ENCODE measurements around the gene TMEM117.

The TMEM117 gene

DNA sequence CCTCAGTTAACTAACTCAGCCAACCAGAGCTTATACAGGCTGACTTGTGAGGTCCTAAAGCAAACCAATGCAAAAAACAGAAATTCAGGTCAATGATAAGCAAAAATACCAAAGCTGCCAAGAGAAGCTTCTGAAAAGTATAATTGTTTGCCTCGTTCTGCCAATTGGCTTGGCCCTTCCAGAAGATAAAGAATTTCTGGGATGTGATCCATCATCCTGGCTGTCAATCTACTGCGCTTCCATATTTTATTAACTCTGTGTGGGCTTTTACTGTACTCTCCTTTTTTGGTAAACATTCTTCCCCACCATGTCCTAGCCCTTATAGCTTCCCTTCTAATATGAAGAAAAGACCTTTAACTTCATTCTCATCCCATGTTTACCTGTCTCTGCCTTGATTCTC, 387.9 kb downstream of the TMEM117 start:
- TF ChIP-seq EZH2 (IDR thresholded peaks at IDR 0.05; ENCODE audit: borderline replicate concordance, low read length) = no peak
- TF ChIP-seq, protein P1, sequence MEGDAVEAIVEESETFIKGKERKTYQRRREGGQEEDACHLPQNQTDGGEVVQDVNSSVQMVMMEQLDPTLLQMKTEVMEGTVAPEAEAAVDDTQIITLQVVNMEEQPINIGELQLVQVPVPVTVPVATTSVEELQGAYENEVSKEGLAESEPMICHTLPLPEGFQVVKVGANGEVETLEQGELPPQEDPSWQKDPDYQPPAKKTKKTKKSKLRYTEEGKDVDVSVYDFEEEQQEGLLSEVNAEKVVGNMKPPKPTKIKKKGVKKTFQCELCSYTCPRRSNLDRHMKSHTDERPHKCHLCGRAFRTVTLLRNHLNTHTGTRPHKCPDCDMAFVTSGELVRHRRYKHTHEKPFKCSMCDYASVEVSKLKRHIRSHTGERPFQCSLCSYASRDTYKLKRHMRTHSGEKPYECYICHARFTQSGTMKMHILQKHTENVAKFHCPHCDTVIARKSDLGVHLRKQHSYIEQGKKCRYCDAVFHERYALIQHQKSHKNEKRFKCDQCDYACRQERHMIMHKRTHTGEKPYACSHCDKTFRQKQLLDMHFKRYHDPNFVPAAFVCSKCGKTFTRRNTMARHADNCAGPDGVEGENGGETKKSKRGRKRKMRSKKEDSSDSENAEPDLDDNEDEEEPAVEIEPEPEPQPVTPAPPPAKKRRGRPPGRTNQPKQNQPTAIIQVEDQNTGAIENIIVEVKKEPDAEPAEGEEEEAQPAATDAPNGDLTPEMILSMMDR (IDR thresholded peaks at IDR 0.05; ENCODE audit: low read length) = no peak

DNA sequence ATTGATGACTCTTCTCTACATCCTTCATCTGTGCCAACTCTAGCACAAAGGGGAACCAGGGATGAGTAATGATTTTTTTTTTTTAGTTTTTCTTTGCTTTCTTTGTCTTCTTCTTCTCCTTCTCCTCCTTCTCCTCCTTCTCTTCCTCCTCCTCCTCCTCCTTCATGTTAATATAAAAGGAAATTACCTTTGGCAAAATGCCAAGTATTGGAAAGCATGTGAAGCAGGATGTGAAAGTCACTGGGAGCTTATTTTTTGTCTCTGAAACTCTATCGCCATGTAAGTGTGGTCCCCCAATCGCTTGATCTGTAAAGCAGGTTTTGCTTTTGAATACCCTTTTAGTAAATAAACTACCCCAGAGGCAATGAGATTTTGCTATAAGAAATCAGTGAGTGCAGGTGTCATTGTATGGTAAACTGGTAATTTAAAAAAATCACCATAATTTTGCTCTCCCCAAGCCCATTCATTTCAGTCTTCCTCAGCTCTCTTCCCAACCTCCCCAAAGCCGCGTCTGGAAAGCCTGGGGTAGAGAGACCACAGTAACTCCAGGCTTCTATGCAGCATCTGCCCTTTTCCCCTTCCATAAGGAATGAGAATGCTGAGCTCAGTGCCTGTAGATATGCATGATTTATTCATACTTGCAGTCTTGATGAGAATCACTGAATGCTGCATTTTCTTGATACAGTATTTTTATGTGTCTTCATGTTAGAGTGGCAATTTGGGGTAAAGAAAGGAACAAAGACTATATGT, 388.7 kb downstream of the TMEM117 start:
- no peaks in the 10 kb centered on the region for H3F3A ChIP-seq (ENCODE audit: insufficient read depth, low read length)
- no peaks in the 10 kb centered on the region for H3K9me3 ChIP-seq (ENCODE audit: low read length)
- TF ChIP-seq, protein P1 (IDR thresholded peaks at IDR 0.05; ENCODE audit: low read length) = no peak
- no peak for TF ChIP-seq EZH2 (IDR thresholded peaks at IDR 0.05; ENCODE audit: borderline replicate concordance, low read length)
- H3K9me2 ChIP-seq (ENCODE audit: low read depth, low read length) = no peaks in the 10 kb centered on the region
- H3K4me3 ChIP-seq (ENCODE audit: low read depth, low read length, poor library complexity, severe bottlenecking) = no peak overlapping the region
- no peaks in the 10 kb centered on the region for H3K79me2 ChIP-seq (ENCODE audit: insufficient read depth, low read length)
- no peaks in the 10 kb centered on the region for H3K4me1 ChIP-seq (ENCODE audit: insufficient read depth, low read length, severe bottlenecking)
- no peak overlapping the region for H2AFZ ChIP-seq (ENCODE audit: low read length)
- H3K36me3 ChIP-seq (ENCODE audit: insufficient read depth, low read length) = no peaks in the 10 kb centered on the region
- no peak overlapping the region for H3K27ac ChIP-seq (ENCODE audit: low read depth, low read length, poor library complexity, severe bottlenecking)
- no peak overlapping the region for H3K9ac ChIP-seq (ENCODE audit: low read length)
- no peak overlapping the region for H3K4me2 ChIP-seq (ENCODE audit: low read length)
- H3K27me3 ChIP-seq (ENCODE audit: insufficient read depth, low read length) = no peaks in the 10 kb centered on the region
- no peaks in the 10 kb centered on the region for H4K20me1 ChIP-seq (ENCODE audit: insufficient read depth, low read length)

More for the DNA sequence above, 387.9 kb downstream of the TMEM117 start:
- no peaks in the 10 kb centered on the region for H4K20me1 ChIP-seq (ENCODE audit: insufficient read depth, low read length)
- H3K9me2 ChIP-seq (ENCODE audit: low read depth, low read length) = no peaks in the 10 kb centered on the region
- no peaks in the 10 kb centered on the region for H3F3A ChIP-seq (ENCODE audit: insufficient read depth, low read length)
- no peaks in the 10 kb centered on the region for H3K27me3 ChIP-seq (ENCODE audit: insufficient read depth, low read length)
- H3K4me1 ChIP-seq (ENCODE audit: insufficient read depth, low read length, severe bottlenecking) = no peaks in the 10 kb centered on the region
- no peak overlapping the region for H3K4me3 ChIP-seq (ENCODE audit: low read depth, low read length, poor library complexity, severe bottlenecking)
- no peak overlapping the region for H3K27ac ChIP-seq (ENCODE audit: low read depth, low read length, poor library complexity, severe bottlenecking)
- H2AFZ ChIP-seq (ENCODE audit: low read length) = no peak overlapping the region
- no peaks in the 10 kb centered on the region for H3K9me3 ChIP-seq (ENCODE audit: low read length)
- H3K36me3 ChIP-seq (ENCODE audit: insufficient read depth, low read length) = no peaks in the 10 kb centered on the region
- no peak overlapping the region for H3K4me2 ChIP-seq (ENCODE audit: low read length)
- H3K79me2 ChIP-seq (ENCODE audit: insufficient read depth, low read length) = no peaks in the 10 kb centered on the region
- no peak overlapping the region for H3K9ac ChIP-seq (ENCODE audit: low read length)

DNA sequence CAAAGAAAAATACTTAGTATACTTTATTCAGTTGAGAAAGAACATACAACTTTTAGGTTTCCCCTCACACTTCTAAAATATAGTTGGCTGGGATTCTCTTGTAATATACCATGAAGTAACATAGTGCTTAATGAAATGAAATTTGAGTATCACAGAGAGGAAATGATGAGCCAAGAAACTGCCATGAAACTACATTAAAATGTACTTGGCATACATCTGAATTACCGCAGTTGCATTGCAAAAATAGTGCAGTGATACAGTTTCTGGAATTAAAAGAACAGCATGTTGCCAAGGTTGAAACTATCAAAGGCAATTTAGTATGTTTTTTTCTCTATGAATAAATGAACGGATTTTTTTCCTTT, 389.2 kb downstream of the TMEM117 start:
- no peaks in the 10 kb centered on the region for H3F3A ChIP-seq (ENCODE audit: insufficient read depth, low read length)
- no peaks in the 10 kb centered on the region for H3K36me3 ChIP-seq (ENCODE audit: insufficient read depth, low read length)
- H3K4me1 ChIP-seq (ENCODE audit: insufficient read depth, low read length, severe bottlenecking) = no peaks in the 10 kb centered on the region
- H3K27me3 ChIP-seq (ENCODE audit: insufficient read depth, low read length) = no peaks in the 10 kb centered on the region
- H3K9ac ChIP-seq (ENCODE audit: low read length) = no peak overlapping the region
- H3K79me2 ChIP-seq (ENCODE audit: insufficient read depth, low read length) = no peaks in the 10 kb centered on the region
- no peaks in the 10 kb centered on the region for H4K20me1 ChIP-seq (ENCODE audit: insufficient read depth, low read length)
- H3K9me2 ChIP-seq (ENCODE audit: low read depth, low read length) = no peaks in the 10 kb centered on the region
- TF ChIP-seq EZH2 (IDR thresholded peaks at IDR 0.05; ENCODE audit: borderline replicate concordance, low read length) = no peak
- TF ChIP-seq, protein P1 (IDR thresholded peaks at IDR 0.05; ENCODE audit: low read length) = no peak
- no peak overlapping the region for H3K4me3 ChIP-seq (ENCODE audit: low read depth, low read length, poor library complexity, severe bottlenecking)
- no peak overlapping the region for H2AFZ ChIP-seq (ENCODE audit: low read length)
- no peaks in the 10 kb centered on the region for H3K9me3 ChIP-seq (ENCODE audit: low read length)
- H3K27ac ChIP-seq (ENCODE audit: low read depth, low read length, poor library complexity, severe bottlenecking) = no peak overlapping the region
- no peak overlapping the region for H3K4me2 ChIP-seq (ENCODE audit: low read length)

Data from OCI-LY1 (cell line).